GM18498 (cell line): ENCODE results near the gene DVL2.

Experiments used
- ATAC-seq: cut with Tn5 transposase; IDR thresholded peaks from one replicate; pipeline ENCODE4 v1.9.1; 2021; ENCODE audit warnings: mild to moderate bottlenecking, moderate library complexity; ENCODE audit not compliant: unreplicated experiment

The DVL2 gene

DNA sequence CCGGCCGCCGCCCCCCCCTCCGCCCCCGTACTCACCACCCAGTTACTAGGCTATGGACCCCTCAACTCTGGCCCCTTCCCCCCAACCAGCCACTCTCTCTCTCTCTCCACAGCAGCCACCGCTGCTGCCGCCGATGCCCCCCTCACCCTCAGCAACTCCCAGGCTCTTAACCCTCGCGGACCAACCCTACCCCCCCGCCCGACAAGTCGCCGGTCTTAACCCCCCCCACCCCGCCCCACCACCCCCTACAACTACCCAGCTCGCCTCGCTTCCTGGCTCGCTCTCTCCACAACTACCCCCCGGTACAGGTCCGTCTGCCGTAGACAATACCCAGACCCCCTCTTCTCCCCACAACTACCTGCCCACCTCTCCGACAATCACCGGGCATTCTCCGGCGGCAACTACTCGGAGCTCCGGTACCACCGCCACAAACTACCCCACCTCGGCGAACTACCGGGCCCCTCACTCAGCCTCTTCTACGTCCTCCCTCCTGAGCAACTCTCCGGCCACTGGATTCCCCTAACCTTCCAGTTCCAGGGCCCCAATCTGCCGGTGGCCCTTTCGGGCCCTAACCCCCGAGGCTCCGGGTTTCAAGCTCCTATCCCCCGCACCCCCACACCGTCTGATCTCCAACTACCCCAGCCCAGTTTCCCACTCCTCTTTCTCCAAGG, 4.2 kb upstream of the DVL2 start:
- ATAC-seq: no peak

GRCh38 chr17:7237761-7238419, 3.6 kb upstream of the DVL2 start:
- no peak for ATAC-seq

DNA sequence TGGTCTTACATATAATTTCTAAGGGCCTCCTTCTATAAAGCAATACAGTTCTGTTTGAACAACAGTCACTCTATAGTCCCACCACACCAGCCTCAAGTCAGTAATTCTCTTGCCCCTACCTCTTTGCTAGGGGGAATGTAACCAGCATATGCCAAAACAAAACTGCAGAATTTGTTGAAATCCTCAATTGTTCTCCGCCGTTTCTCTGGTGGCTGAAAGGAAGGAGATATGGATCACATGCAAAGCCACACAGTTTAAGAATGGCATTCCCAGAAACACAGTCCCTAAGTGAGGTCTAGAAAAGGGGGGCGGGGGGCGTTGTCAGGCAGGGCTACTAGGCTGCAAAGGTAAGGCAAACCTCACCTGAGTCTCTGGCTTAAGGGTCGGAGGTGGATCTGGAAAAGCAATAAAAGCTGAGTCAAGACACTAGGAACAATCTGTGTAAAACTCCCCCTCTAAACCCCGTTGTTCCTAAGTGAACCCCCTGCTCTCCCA, 3.0 kb upstream of the DVL2 start:
- no peak for ATAC-seq

DNA sequence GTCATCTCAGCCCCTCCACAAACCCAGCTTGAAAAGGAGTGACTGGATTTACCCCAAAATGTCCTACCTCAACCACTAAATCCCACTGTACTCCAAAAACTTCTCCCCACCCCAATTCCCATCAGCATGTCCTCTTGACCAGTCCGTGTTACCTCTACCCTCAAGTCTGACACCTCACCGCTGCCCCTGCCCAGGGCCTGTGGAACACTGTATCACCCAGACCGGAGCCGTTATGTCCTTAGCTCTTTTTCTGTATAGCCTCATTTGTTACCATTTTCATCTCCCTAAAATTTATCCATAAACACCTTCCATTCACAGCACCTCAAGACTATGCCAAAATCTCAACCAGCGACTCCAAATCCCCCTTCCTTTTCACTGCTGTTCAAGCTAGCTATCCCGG, 2.5 kb upstream of the DVL2 start:
- ATAC-seq: no peak

GRCh38 chr17:7235693-7236665, 1.7 kb upstream of the DVL2 start:
- ATAC-seq: no peak

GRCh38 chr17:7233701-7234082, 625 bp downstream of the DVL2 start:
- ATAC-seq: no peak

GRCh38 chr17:7232114-7232513, 2.2 kb downstream of the DVL2 start:
- no peak for ATAC-seq

GRCh38 chr17:7229504-7229903, 4.8 kb downstream of the DVL2 start:
- ATAC-seq: no peak

DNA sequence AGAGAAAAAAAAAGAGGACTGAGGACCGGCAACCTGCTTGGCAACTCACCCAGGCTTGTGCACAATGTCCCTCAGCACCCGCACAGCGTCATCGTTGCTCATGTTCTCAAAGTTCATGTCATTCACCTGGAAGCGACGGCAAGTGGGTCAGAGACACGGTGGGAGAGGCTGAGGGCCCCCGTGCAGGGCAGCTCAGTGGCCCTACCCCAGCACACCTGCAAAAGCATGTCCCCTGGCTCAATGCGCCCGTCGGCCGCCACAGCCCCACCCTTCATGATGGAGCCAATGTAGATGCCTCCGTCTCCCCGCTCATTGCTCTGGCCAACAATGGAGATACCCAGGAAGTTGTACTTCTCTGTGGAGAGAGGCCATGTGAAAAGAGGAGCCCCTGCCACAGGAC, 5.4 kb downstream of the DVL2 start:
- no peak for ATAC-seq

DNA sequence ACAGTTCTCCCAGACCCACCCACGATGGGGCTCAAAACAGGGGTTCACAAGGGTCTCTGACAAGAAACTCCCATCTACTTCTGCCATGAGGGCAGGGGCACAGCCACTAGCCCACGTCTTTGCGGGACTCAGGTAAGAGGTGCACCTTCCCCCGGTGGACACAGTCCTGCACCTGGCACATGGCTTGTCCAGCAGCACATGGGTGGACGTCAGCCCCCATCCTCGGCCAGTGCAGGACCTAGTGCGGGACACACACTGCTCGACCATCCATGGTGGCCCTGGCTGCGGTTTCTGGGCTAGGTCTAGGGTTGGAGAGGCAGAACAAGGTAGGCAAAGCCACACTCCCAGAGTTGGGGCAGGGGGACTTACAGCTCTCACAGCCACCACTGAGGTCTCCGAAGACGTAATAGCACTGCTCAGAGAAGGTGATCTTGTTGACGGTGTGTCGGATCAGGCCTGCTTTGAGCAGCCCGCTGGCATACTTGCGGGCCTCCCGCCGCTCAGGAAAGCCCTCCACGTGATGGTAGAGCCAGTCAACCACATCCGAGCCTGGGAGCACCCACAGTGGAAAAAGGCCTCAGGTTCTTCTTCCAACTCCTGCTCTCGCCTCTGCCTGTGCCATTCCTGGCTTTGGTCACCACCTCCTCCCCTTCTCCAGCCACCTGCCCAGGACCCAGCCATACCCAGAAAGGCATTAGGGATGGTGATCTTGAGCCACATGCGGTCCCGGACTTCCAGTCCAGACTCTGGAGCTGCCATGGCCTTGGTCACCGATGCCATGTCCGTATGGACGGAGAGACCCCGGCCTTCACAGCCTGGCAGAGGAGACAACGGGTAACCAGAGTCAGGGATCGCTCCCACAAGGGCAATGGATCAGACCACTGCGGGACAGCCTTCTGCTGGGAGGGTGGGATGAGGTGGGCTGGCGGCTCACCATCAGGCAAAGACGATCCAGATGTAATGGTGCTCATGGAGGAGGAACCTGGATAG, 7.3 kb downstream of the DVL2 start:
- no peak for ATAC-seq

- ATAC-seq: no peak
These were observed 8.5 kb downstream of the DVL2 start for GRCh38 chr17:7225711-7226331.

- no peak for ATAC-seq
These were observed 9.6 kb downstream of the DVL2 start for GRCh38 chr17:7224661-7225111.

- no peak for ATAC-seq
These were observed 10.2 kb downstream of the DVL2 start for GRCh38 chr17:7224110-7224509.

- ATAC-seq: no peak
These were observed 10.9 kb downstream of the DVL2 start for GRCh38 chr17:7223375-7223774.

DNA sequence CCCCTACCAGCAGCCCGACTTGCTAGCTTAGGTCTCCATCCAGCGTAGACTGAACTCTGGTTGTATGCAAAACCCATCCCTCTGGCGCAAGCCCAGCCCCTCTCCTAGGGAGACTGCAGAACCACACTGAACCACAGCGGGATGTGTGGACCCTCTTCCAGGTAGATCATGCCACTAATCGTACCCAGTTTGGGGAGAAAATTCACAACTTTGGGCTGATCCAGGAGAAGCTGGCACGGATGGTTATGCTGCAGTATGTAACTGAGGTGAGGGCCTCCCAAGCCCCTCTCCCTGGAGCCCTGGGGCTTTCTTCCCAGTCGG, 11.4 kb downstream of the DVL2 start:
- no peak for ATAC-seq

- no peak for ATAC-seq
These were observed 12.0 kb downstream of the DVL2 start for GRCh38 chr17:7222093-7222971.

- ATAC-seq: no peak
These were observed 12.8 kb downstream of the DVL2 start for GRCh38 chr17:7221278-7222092.

GRCh38 chr17:7220593-7221277, 13.6 kb downstream of the DVL2 start:
- no peak for ATAC-seq
